Right cardiac atrium (tissue), 5 donors: ENCODE results near the gene OPRD1. TPM values are rescaled to one million over a fixed set of nuclear protein-coding genes. Genes with fewer than 3 reads are reported as not detected.

ENCODE experiments used
- ATAC-seq, 2 donors: fragments of 200-7000 bp; cut with Tn5 transposase; one replicate each; pipeline versions ENCODE4 v1.8.0 to v1.9.1; 2020; ENCODE audit warnings: moderate library complexity in 2 of 2, mild to moderate bottlenecking in 1 of 2
- DNase-seq, 3 donors: peaks; one replicate each; pipeline ENCODE4 v3.0.0-alpha.2; 2020
- H3K27ac ChIP-seq: one replicate; pipeline ENCODE4 v1.5.1; 2013; ENCODE audit warnings: mild to moderate bottlenecking, low read length, control low read depth, moderate library complexity
- H3K27me3 ChIP-seq: one replicate; pipeline ENCODE4 v1.6.1; 2013; ENCODE audit not compliant: control insufficient read depth, insufficient read depth
- H3K4me1 ChIP-seq: one replicate; pipeline ENCODE4 v1.6.1; 2013; ENCODE audit warnings: low read length; ENCODE audit not compliant: control insufficient read depth, insufficient read depth
- H3K4me3 ChIP-seq: one replicate; pipeline ENCODE4 v1.5.1; 2013; ENCODE audit warnings: low read length, control low read depth
- H3K9me3 ChIP-seq: one replicate; pipeline ENCODE4 v1.6.1; 2013; ENCODE audit warnings: low read length; ENCODE audit not compliant: control insufficient read depth
- WGBS: extraction: QIAGEN DNeasy Blood & Tissue Kit; methylation state at CpG from one replicate; pipeline ENCODE4 v1.1.7; 2013; 5-methylcytosine and 5-hydroxymethylcytosine counted together
- intact Hi-C, 4 donors: fragments of 100-400 bp; cut with DNase I; formaldehyde crosslinking; loops; one replicate each; pipeline versions ENCODE4 v1.11.0 to v1.14.0; 2022 to 2023
- polyA plus RNA-seq: library from polyadenylated mRNA; stranded (reverse); fragments of 200-250 nt; gene quantifications from one replicate; pipeline ENCODE4 v1.2.3, GENCODE V29; 2013
- total RNA-seq, 4 donors: library from RNA; stranded (reverse); fragmentation: NEBNext Ultra II Directional; extraction: Animal tissue kit (Norgen Biotek cat#: 25700); gene quantifications; one replicate each; pipeline ENCODE4 v1.2.1, GENCODE V29; 2021
- donor health status: healthy with polysubstance abuse.
- donor health status: DM: no; HTN: yes; CAD: no.
- donor health status: DM: no; HTN: no; CAD: no.
- donor health status: DM: no; HTN: yes; CAD: no; lungs with severe emphysema.
- donor health status: DM: yes; HTN: yes; CAD: no.

OPRD1 gene
- total and polyA plus RNA-seq, 5 donors, result under 0.01 TPM; not detected in 4

DNA sequence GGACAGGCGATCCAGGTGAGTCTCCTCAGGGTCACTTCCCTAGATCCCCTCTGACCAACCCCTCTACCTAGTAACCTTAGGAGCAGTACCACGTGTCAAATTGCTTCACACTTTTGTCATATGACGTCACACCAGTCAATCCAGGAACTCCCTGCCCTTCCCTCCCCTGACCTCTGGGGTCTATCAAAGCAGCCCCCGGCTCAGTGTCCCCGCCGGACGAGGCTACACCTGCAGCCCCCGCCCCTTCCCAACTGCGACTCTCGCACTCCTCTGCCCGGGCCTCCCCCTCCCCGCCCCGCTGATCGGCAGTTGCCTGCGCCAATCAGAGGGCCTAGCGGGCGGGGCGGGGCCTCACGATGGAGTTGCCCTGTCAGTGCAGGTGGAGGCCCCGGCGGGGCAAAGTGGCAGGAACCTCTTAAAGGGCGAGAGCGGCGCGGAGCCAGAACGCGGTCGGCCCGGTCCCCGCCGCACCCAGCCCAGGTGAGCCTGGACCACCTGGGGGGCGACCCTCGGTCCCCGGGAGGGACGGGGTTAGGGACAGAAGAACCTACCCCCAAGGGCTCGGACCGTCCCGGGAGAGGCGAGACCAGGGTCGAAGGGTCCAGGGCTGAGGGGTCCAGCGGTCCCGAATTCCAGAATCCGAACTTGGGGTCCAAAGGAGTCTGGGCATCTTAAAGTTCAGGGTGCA is 74.9 kb downstream of the OPRD1 start:
- intact Hi-C loops, result loop anchor here in 2 of 4 donors (10.0 kb wide), 1 partner anchor 1818 kb away; no protein-coding TSS in a partner anchor
- DNase-seq (peak; percentile 82 to 94 (median 94)), ATAC-seq (peak; percentile 85 to 88)
- no peaks in the 10 kb centered on the region for H3K27me3 ChIP-seq
- H3K4me3 ChIP-seq, result peak overlapping the region; percentile 67
- no peaks in the 10 kb centered on the region for H3K4me1 ChIP-seq
- no peaks in the 10 kb centered on the region for H3K9me3 ChIP-seq
- whole genome bisulfite sequencing, result 2% methylated on average over 43 of the region's 43 CpGs
- H3K27ac ChIP-seq, result peak overlapping the region; percentile 21

DNA sequence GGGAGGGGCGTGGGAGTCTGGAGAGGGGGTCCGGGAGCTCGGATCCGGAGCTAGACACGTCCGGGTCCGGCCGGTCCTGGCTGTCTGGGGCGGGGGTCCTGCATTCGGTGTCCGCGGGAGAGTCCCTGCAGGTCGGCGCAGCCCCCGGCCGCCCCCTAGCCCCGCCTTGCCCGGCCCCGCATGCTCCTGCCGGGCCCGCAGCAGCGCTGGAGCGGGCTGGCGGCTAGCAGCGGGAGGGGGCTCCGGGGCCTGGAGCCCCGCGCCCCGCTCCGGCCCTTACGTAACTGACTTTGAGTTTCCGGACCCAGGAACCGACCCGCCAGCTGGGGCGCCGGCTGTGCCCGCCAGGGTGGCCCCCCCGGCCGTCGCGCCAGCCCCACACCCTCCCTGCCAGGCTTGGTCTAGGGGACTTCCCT is 75.5 kb downstream of the OPRD1 start:
- H3K27ac ChIP-seq, result peak overlapping the region; percentile 10
- WGBS, result under 1% methylated on average over 41 of the region's 41 CpGs
- intact Hi-C loops, result loop anchor here in 2 of 4 donors (10.0 kb wide), 1 partner anchor 1817 kb away; no protein-coding TSS in a partner anchor
- ATAC-seq (peak; percentile 14 to 40), DNase-seq (peak; percentile 27 to 72 (median 68))
- peak overlapping the region; percentile 67 for H3K4me3 ChIP-seq
- no peaks in the 10 kb centered on the region for H3K9me3 ChIP-seq
- H3K4me1 ChIP-seq, result no peaks in the 10 kb centered on the region
- no peaks in the 10 kb centered on the region for H3K27me3 ChIP-seq

DNA sequence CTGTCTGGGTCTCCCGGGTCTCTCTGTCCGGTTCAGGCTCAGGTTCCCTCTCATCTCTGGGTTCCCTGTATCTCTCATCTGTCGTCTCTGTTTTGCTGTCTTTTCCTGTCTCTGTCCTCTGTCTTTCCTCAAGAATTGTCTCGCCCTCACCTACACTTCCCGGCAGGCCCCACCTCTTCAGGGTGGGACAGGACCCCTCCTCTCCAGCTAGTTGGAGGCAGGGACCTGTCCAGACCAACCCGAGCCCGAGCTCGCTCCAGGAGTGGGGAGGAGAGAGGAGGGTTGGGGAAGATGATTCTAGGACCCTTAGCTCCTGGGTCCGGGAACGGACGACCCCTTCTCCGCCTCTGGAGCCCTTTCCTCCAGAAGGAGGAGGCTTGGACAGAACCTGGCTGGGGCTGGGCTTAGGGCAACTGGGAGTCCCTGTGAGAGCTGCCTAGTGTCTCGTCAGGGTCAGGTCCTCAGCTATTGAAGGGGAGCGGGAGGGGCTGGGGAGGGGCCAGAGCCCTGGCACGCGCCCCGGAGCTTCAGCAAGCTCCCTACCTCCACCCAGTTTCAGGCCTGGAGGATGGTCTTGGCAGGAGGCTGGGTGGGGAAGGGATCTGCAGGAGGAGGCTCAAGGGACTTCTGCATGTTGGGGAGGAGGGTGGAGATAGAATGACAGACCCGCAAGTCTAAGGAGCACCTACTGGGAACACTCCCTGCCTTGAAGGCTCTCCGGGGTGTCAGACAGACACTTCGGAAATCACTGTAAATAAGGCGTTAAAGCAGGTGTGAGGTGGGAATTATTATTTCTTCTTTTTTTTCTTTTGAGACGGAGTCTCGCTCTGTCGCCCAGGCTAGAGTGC is 76.1 kb downstream of the OPRD1 start:
- ATAC-seq, result peak; percentile 44 to 57

DNA sequence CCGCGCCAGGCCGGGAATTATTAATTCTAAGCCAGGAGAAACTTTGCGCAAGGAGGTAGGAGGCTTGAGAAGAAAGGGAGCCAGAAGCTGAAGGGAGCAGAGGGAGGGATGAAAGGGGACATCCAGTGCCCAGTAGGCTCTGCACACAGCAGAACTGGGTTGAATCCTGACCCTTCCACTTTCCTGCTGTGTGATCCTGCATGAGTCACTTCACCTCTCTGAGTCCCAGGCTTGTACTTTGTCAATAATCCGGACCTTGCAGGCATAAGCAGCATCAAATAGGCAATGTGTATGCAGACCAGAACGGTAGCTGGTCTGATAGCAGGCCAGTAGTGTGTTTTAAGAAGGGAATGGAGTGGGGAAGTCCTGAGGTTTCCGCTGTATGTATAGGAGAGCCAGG is 76.9 kb downstream of the OPRD1 start:
- DNase-seq (no peak), ATAC-seq (no peak)
- no peaks in the 10 kb centered on the region for H3K27me3 ChIP-seq
- H3K9me3 ChIP-seq, result no peaks in the 10 kb centered on the region
- H3K27ac ChIP-seq, result no peak overlapping the region
- intact Hi-C loops, result loop anchor here in 2 of 4 donors (10.0 kb wide), 1 partner anchor 1816 kb away; no protein-coding TSS in a partner anchor
- 94% methylated on average over 7 of the region's 7 CpGs for WGBS
- H3K4me1 ChIP-seq, result no peaks in the 10 kb centered on the region
- no peak overlapping the region for H3K4me3 ChIP-seq

More for the DNA sequence above, 76.1 kb downstream of the OPRD1 start:
- Histone ChIP-seq H3K9me3 (no peaks in the 10 kb centered on the region), H3K27ac (peak overlapping the region; percentile 10), H3K4me1 (no peaks in the 10 kb centered on the region), H3K4me3 (peak overlapping the region; percentile 67), H3K27me3 (no peaks in the 10 kb centered on the region)
- WGBS, result 30% methylated on average over 24 of the region's 24 CpGs
- DNase-seq, result peak; percentile 40 to 82 (median 77)
- intact Hi-C loops, result loop anchor here in 2 of 4 donors (10.0 kb wide), 1 partner anchor 1817 kb away; no protein-coding TSS in a partner anchor

DNA sequence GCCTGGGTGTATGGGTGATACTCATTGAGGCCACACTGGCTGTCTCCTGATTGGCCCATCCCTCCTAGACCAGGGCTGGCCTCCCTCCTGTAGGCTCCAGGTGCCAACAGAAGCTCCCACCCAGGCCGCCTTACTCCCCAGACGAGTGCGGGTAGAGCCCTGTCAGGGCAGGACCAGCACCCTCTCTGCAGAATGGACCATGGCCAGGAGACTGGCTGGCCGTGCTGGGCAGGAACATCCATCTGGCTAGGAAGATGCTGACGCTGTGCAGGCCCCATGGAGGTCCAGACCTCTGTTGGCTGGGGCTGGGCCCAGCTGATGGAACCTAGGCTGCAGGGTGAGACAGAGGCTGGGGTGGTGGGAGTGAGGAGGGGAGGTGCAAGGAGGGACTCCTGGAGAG is 77.4 kb downstream of the OPRD1 start:
- intact Hi-C loops, result loop anchor here in 2 of 4 donors (10.0 kb wide), 1 partner anchor 1815 kb away; no protein-coding TSS in a partner anchor
- H3K4me3 ChIP-seq, result no peak overlapping the region
- no peak overlapping the region for H3K27ac ChIP-seq
- no peak for ATAC-seq
- no peak for DNase-seq
- no peaks in the 10 kb centered on the region for H3K27me3 ChIP-seq
- H3K4me1 ChIP-seq, result no peaks in the 10 kb centered on the region
- no peaks in the 10 kb centered on the region for H3K9me3 ChIP-seq
- WGBS, result 80% methylated on average over 5 of the region's 5 CpGs

DNA sequence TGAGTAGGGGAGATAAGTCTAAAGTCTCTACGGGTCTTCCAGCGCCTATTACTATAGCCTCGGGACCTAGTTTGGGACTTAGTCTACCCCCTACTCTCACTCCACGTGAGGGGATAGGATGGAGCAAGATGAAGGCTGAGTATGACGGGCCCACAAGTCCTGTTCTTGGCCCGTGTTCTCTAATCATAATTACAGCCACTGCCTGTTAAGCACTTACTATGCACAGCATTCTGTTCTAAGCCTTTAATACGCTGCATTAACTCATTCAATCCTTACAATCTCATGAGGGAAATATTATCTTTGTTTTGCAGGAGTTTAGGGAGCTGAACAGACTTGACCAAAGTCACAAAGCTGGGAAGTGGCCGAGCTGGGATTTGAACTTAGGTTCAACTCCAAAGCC is 78.5 kb downstream of the OPRD1 start:
- H3K4me1 ChIP-seq, result no peaks in the 10 kb centered on the region
- WGBS, result 83% methylated on average over 8 of the region's 8 CpGs
- DNase-seq (no peak), ATAC-seq (no peak)
- H3K27me3 ChIP-seq, result no peaks in the 10 kb centered on the region
- H3K4me3 ChIP-seq, result no peak overlapping the region
- no peak overlapping the region for H3K27ac ChIP-seq
- intact Hi-C loops, result no loop called here
- no peaks in the 10 kb centered on the region for H3K9me3 ChIP-seq

DNA sequence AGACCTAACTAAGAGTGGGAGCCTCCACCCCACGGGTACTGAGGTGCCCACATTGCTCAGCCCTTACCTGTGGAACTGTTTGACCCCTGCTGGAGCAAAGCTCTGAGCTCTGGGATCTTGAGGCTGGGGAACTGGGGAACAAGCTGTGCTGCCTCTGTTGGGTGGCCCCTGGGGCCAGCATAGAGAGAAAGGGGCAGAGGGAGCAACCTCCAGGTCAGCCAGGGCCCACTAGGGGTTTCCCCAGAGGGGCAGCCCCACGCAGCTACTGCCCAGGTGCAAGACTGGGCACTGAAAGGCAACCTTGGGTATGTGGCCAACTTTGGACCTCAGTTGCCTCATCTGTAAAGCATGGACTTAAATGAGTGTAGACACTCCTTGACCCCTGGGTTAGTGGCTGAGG is 78.9 kb downstream of the OPRD1 start:
- Histone ChIP-seq H3K27ac (no peak overlapping the region), H3K4me3 (no peak overlapping the region), H3K27me3 (no peaks in the 10 kb centered on the region), H3K9me3 (no peaks in the 10 kb centered on the region), H3K4me1 (no peaks in the 10 kb centered on the region)
- 82% methylated on average over 2 of the region's 2 CpGs for WGBS
- DNase-seq, result no peak
- no peak for ATAC-seq
- intact Hi-C loops, result no loop called here

DNA sequence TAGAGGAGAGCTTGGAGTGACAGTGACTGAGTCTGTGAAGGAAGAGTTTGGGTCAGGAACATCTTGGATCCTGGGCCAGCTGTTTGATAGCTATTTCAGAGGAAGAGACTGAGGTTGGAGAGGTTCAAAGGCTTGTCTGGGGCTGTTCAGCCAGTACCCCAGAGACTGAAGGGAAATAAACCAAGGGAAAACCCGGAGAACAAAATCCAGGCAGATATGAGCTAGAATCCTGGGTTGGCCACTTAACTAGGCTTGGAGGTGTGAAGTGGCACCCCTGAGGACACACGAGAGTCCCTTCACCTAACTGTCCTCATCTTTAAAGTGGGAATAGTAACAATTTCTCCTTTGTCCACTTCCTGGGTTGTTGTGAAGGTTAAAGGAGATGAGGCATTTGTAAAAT is 79.3 kb downstream of the OPRD1 start:
- 74% methylated on average over 2 of the region's 2 CpGs for WGBS
- H3K27me3 ChIP-seq, result no peaks in the 10 kb centered on the region
- ATAC-seq, result no peak
- intact Hi-C loops, result no loop called here
- H3K4me3 ChIP-seq, result no peak overlapping the region
- no peaks in the 10 kb centered on the region for H3K9me3 ChIP-seq
- DNase-seq, result no peak
- H3K4me1 ChIP-seq, result no peaks in the 10 kb centered on the region
- H3K27ac ChIP-seq, result no peak overlapping the region

DNA sequence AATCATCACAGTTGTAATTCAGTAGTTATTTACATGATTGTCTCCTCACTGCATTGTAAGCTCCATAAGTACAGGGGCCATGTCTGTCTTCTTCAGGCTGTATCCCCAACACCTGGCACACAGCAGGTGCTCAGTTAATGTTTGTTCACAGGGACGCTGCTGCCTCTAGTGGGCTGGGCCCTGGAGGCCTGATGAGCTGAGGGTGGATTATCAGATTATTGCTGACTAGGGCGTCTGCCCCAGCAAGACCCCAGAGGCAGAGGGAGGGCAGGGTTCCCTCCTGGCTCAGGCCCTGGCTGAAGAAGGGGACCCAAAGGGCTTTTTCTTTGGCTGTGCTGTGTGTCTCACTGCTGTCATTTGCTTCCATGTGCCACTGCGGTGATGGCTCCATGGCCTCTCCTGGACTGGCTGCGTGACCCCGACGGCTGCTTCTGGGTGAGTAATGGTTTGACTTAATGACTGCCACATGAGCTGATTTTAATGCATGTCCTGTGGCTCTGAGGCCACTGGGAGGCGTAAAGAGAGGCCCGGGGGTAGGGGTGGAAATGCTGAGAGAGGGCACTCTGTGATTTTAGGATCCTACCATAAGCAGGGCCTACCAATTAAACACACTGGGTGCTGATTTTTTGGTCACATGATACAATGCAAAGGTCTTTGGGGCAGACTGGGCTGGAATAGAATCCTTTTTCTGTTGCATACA is 81.6 kb downstream of the OPRD1 start:
- no peak for ATAC-seq
- Histone ChIP-seq H3K4me3 (no peak overlapping the region), H3K9me3 (no peaks in the 10 kb centered on the region), H3K27me3 (no peaks in the 10 kb centered on the region), H3K4me1 (peaks cover 6% of the 10 kb centered on the region), H3K27ac (no peak overlapping the region)
- 79% methylated on average over 8 of the region's 8 CpGs for WGBS
- DNase-seq, result no peak
- intact Hi-C loops, result no loop called here

DNA sequence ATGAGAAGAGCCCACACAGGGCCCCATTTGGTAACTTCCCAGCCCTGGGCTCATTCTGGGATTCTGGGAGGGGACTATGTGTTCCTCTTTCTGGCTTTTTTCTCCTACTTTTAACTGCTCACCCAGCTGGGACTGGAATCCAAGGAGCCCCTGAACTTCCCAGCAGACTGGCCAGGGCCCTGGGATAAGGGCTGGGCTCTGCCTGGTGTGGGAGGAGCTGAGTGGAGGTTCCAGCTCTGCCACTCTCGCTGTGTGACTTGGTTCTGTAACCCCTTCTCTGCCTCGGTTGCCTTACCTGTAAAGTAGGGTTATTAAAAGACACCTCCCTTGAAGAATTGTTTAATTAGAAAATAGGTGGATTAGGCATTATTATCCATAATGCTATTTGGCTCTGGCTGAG is 82.8 kb downstream of the OPRD1 start:
- Histone ChIP-seq H3K27ac (no peak overlapping the region), H3K4me1 (peaks cover 12% of the 10 kb centered on the region), H3K4me3 (no peak overlapping the region), H3K9me3 (no peaks in the 10 kb centered on the region), H3K27me3 (no peaks in the 10 kb centered on the region)
- intact Hi-C loops, result no loop called here
- ATAC-seq (no peak), DNase-seq (no peak)
- 70% methylated on average over 2 of the region's 2 CpGs for WGBS
